HEK293T (cell line): ENCODE measurements around the gene SERPINB10.

Experiments used
- CTCF ChIA-PET: fragments of 350-600 bp; formaldehyde crosslinking; extraction: SDS; loops from one replicate; lab custom pipeline; 2021; ENCODE audit warnings: antibody characterized with exemption, inconsistent platforms; lab: Yijun Ruan, JAX
- POLR2A ChIA-PET: fragments of 350-600 bp; formaldehyde crosslinking; extraction: SDS; loops from one replicate; lab custom pipeline; 2020; ENCODE audit warnings: antibody characterized with exemption, inconsistent platforms; lab: Yijun Ruan, JAX
- DNase-seq: peaks from one replicate; pipeline ENCODE4 v3.0.0; 2012; ENCODE audit warnings: mixed read lengths; ENCODE audit errors: extremely low spot score
- ARNT ChIP-seq: fragments of 450-650 bp; IDR thresholded peaks from 2 replicates; pipeline ENCODE4 v1.6.1; 2017; ENCODE audit warnings: mild to moderate bottlenecking
- BHLHE40 ChIP-seq: fragments of 450-650 bp; IDR thresholded peaks from 2 replicates; pipeline ENCODE4 v1.6.1; 2016; ENCODE audit warnings: mild to moderate bottlenecking, moderate library complexity, borderline replicate concordance
- CTBP1 ChIP-seq: fragments of 450-650 bp; IDR thresholded peaks from 2 replicates; pipeline ENCODE4 v1.6.1; 2016; ENCODE audit warnings: borderline replicate concordance
- ELF4 ChIP-seq: fragments of 450-650 bp; IDR thresholded peaks from 2 replicates; pipeline ENCODE4 v1.6.1; 2017; ENCODE audit warnings: antibody characterized with exemption
- FOXA1 ChIP-seq: fragments of 450-650 bp; IDR thresholded peaks from 2 replicates; pipeline ENCODE4 v1.6.1; 2016; ENCODE audit warnings: mild to moderate bottlenecking
- FOXK2 ChIP-seq: fragments of 450-650 bp; IDR thresholded peaks from 2 replicates; pipeline ENCODE4 v1.6.1; 2016; ENCODE audit warnings: mild to moderate bottlenecking
- FOXM1 ChIP-seq: fragments of 450-650 bp; IDR thresholded peaks from 2 replicates; pipeline ENCODE4 v1.6.1; 2017; ENCODE audit warnings: mild to moderate bottlenecking, borderline replicate concordance
- HDGF ChIP-seq: fragments of 450-650 bp; IDR thresholded peaks from 2 replicates; pipeline ENCODE4 v1.6.1; 2017; ENCODE audit warnings: antibody characterized with exemption, borderline replicate concordance
- L3MBTL2 ChIP-seq: fragments of 450-650 bp; conservative IDR thresholded peaks from 2 replicates; pipeline ENCODE4 v1.6.1; 2016; ENCODE audit warnings: mild to moderate bottlenecking
- LEF1 ChIP-seq: fragments of 450-650 bp; IDR thresholded peaks from 2 replicates; pipeline ENCODE4 v1.6.1; 2017; ENCODE audit warnings: mild to moderate bottlenecking, borderline replicate concordance
- NFRKB ChIP-seq: fragments of 450-650 bp; IDR thresholded peaks from 2 replicates; pipeline ENCODE4 v1.6.1; 2016; ENCODE audit warnings: mild to moderate bottlenecking, moderate library complexity
- SP1 ChIP-seq: fragments of 450-650 bp; IDR thresholded peaks from 2 replicates; pipeline ENCODE4 v1.6.1; 2017
- SUZ12 ChIP-seq: fragments of 450-650 bp; IDR thresholded peaks from 2 replicates; pipeline ENCODE4 v1.6.1; 2016; ENCODE audit warnings: mild to moderate bottlenecking
- TARDBP ChIP-seq: fragments of 450-650 bp; IDR thresholded peaks from 2 replicates; pipeline ENCODE4 v1.6.1; 2016
- ZNF384 ChIP-seq: fragments of 450-650 bp; IDR thresholded peaks from 2 replicates; pipeline ENCODE4 v1.6.1; 2016
- TF ChIP-seq, protein P1 (sequence below): fragments of 450-650 bp; IDR thresholded peaks from 2 replicates; pipeline ENCODE4 v1.6.1; 2016

SERPINB10 gene

DNA sequence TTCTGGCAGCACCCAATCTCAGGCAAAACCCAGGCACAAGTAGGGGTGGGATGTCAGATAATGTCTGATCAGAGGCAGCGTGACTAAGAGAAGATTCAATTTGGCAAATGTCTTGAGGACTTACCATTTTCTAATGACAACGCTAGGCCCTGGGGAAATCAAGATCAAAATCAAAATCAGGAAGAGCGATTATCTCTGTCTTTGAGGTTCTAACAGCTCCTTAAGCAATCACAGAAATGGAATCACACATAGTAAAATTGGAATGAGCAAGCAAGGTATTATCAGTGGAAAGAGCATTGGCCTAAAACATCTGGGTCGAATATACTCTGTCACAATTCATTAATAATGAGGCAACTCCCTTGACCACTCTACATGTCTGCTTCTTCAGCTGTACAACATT is 28.8 kb upstream of the SERPINB10 start:
- TF ChIP-seq HDGF (no peak), L3MBTL2 (no peak), BHLHE40 (no peak), LEF1 (no peak), TARDBP (no peak), FOXK2 (no peak), CTBP1 (no peak), ZNF384 (no peak), SUZ12 (no peak), FOXM1 (no peak), FOXA1 (no peak), ARNT (no peak), NFRKB (no peak), SP1 (no peak), ELF4 (no peak)
- TF ChIP-seq, protein P1, sequence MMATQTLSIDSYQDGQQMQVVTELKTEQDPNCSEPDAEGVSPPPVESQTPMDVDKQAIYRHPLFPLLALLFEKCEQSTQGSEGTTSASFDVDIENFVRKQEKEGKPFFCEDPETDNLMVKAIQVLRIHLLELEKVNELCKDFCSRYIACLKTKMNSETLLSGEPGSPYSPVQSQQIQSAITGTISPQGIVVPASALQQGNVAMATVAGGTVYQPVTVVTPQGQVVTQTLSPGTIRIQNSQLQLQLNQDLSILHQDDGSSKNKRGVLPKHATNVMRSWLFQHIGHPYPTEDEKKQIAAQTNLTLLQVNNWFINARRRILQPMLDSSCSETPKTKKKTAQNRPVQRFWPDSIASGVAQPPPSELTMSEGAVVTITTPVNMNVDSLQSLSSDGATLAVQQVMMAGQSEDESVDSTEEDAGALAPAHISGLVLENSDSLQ, result no peak
- CTCF ChIA-PET, result no interaction called here
- DNase-seq, result no peak
- POLR2A ChIA-PET, result no interaction called here

DNA sequence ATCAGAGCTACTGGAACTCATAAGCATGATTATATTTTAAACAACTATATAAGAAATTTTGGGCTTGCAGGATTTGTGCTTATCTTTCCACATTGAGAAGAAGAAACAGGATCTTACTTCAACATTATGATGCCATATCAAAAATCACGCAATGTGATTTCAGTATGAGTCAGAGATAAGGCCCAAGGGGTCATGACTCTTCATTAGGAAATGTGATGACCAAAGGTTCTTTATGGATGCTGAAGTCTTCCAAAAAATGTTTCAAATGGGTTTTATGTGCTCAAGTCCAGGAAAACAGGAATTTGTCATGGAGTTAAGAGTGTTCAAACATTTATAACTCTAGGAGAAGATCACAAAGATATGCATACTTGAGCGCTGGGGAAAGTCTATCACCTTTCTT is 28.0 kb upstream of the SERPINB10 start:
- ChIA-PET CTCF (no interaction called here), POLR2A (no interaction called here)
- no peak for DNase-seq
- no peak for TF ChIP-seq NFRKB
- no peak for TF ChIP-seq FOXK2
- no peak for TF ChIP-seq FOXM1
- no peak for TF ChIP-seq ARNT
- TF ChIP-seq TARDBP, result no peak
- TF ChIP-seq CTBP1, result no peak
- TF ChIP-seq SP1, result no peak
- no peak for TF ChIP-seq HDGF
- TF ChIP-seq, protein P1, result no peak
- no peak for TF ChIP-seq SUZ12
- no peak for TF ChIP-seq BHLHE40
- no peak for TF ChIP-seq LEF1
- TF ChIP-seq ZNF384, result no peak

DNA sequence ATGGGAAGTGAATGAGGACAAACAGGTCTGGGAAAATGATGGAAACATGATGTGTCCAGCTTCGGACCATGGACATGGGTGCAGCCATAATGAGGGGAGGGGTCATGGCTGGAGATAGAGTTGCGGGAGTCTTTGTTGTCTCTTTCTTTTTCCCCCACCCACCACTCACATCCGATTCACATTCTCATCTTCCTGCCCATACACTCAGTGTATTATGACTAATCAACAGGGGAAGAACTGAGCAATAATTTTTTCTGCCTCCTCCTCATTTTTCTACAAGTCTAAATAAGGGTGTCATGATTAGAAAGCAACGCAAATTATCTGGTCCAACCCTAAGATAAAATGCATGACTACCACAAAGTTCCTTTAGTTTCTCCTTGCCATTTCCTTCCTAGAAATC is 25.9 kb upstream of the SERPINB10 start:
- no peak for DNase-seq
- ChIA-PET CTCF (no interaction called here), POLR2A (no interaction called here)
- TF ChIP-seq L3MBTL2 (no peak), SP1 (no peak), CTBP1 (no peak), FOXK2 (no peak)

DNA sequence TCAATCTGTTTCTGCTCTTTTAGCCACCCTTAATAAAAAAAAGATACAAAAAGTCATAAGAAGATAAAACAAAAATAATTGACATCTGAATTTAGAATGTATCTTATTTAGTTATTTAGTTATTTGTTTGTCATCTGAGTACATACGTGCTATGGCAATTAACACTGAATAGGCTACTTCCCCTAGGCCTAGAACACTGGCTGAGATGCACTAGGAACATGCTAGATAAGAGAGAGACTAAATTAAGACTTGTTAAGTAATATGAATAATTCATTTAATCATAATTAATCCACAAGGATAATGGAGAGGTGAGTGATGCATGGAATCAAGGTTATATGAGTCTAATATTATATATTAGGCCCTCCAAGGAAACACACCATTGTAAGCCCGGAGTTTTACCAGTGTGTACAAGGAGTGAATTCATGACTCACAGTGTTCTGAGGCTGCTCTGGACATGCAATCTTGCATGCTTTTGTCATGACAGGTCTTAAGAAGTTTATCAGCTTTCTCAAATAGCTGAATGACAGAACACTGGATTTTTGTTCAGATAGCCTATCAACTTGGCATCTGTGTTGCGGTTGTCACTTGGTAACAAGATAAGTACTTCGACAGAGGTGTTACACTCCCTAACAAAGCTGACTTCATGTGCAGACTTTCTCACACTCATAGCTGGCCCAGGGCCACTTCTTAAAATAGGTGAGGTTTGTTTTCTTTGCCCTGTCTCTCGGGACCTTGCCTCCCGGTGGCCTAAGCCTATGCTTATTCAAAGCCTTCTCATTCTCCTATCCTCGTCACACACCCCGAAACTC is 25.2 kb upstream of the SERPINB10 start:
- DNase-seq, result no peak
- POLR2A ChIA-PET, result no interaction called here
- CTCF ChIA-PET, result interaction anchor here (0.6 kb wide), 1 partner anchor 56 kb away, joined by 5 read pairs; no protein-coding TSS in a partner anchor
- TF ChIP-seq, protein P1, result no peak
- no peak for TF ChIP-seq ARNT
- no peak for TF ChIP-seq FOXA1
- TF ChIP-seq CTBP1, result no peak
- no peak for TF ChIP-seq BHLHE40
- no peak for TF ChIP-seq LEF1
- no peak for TF ChIP-seq SP1
- no peak for TF ChIP-seq FOXK2
- TF ChIP-seq ELF4, result no peak

DNA sequence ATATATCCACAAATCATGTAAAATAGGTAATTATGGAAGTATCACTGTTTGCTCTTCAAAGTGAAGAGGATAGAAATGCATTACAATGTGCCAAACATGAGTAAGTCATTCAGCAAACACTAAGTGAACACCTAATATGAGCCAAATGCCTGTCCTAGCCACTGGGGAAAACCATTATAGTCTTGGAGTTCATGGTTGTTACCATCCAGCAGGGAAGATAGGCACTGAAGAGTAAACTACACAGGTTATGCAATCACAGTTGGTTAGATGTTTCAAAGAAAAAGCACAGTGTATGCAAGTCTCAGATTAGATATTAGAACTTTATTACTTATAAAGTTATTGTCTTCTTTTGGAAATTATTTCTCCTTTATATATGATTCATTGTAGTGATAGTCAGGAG is 24.1 kb upstream of the SERPINB10 start:
- POLR2A ChIA-PET, result no interaction called here
- TF ChIP-seq ARNT, result no peak
- no peak for TF ChIP-seq BHLHE40
- no peak for TF ChIP-seq TARDBP
- no peak for TF ChIP-seq FOXM1
- no peak for TF ChIP-seq ZNF384
- no peak for TF ChIP-seq ELF4
- TF ChIP-seq LEF1, result no peak
- no peak for TF ChIP-seq FOXK2
- no peak for TF ChIP-seq CTBP1
- TF ChIP-seq HDGF, result no peak
- TF ChIP-seq, protein P1, result no peak
- TF ChIP-seq SP1, result no peak
- TF ChIP-seq SUZ12, result no peak
- no peak for DNase-seq
- CTCF ChIA-PET, result no interaction called here

DNA sequence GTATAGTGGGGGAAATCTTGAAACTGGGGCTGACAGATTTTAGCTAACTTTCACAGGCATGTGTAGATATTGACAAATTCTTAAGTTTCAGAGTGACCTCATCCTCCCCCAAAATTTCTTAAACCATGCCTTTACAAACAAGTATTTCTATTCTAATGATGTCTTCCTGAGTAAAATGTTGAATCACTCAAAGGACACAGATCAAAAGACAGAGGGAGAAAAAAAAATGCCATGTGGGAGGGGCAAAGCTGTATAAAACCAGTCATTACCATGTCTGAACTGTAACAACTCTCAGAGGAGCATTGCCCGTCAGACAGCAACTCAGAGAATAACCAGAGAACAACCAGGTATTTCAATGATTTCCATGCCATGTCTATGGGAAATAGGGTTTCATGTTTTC is 20.3 kb upstream of the SERPINB10 start, which contains the start of gene SERPINB2:
Gene SERPINB2, plus strand, starts transcription at position 282 of the 400 bp plus-strand sequence. CDS start 3,740 bp downstream, outside the sequence.
- TF ChIP-seq, protein P1, result no peak
- TF ChIP-seq CTBP1, result no peak
- TF ChIP-seq TARDBP, result no peak
- no peak for TF ChIP-seq SP1
- no peak for TF ChIP-seq ELF4
- CTCF ChIA-PET, result no interaction called here
- DNase-seq, result no peak
- POLR2A ChIA-PET, result no interaction called here
